CD4-positive, alpha-beta memory T cell (primary cell): ENCODE measurements around the gene PSMG3. TPM values are rescaled to one million over a fixed set of nuclear protein-coding genes. Genes with fewer than 3 reads are reported as not detected.
"Not testable (repeated sequence)": the region's sequence is repeated elsewhere in the genome, so short reads cannot be mapped to it uniquely, and the experiment has no call there.

ENCODE experiments used
- CTCF ChIA-PET: fragments of 350-600 bp; sonication (Branson Sonifier 250); formaldehyde crosslinking; loops from one replicate; lab custom pipeline; 2021; ENCODE audit warnings: inconsistent platforms; ENCODE audit not compliant: partially characterized antibody; lab: Charles Lee
- POLR2A ChIA-PET: fragments of 350-600 bp; sonication (Branson Sonifier 250); formaldehyde crosslinking; loops from one replicate; lab custom pipeline; 2021; ENCODE audit not compliant: partially characterized antibody; lab: Charles Lee
- DNase-seq, 5 donors: peaks; one replicate each; pipeline versions ENCODE4 v3.0.0 to v3.0.0-alpha.2; 2020 to 2022; ENCODE audit warnings: mixed read lengths in 1 of 5
- H3K27ac ChIP-seq: one replicate; pipeline ENCODE4 v1.7.0; 2013; ENCODE audit warnings: low read depth, low read length
- H3K27me3 ChIP-seq: 2 replicates; pipeline ENCODE4 v1.7.0; 2013; ENCODE audit warnings: mild to moderate bottlenecking, low read length, moderate library complexity; ENCODE audit not compliant: insufficient read depth
- H3K36me3 ChIP-seq: 2 replicates; pipeline ENCODE4 v1.7.0; 2013; ENCODE audit warnings: mild to moderate bottlenecking, low read length, moderate library complexity; ENCODE audit not compliant: insufficient read depth
- H3K4me1 ChIP-seq: 2 replicates; pipeline ENCODE4 v1.7.0; 2013; ENCODE audit warnings: mild to moderate bottlenecking, low read length, moderate library complexity; ENCODE audit not compliant: insufficient read depth
- H3K4me3 ChIP-seq, 2 donors: one replicate each; pipeline ENCODE4 v1.7.0; 2013; ENCODE audit warnings: low read length in 2 of 2, mild to moderate bottlenecking in 1 of 2
- H3K9me3 ChIP-seq, 2 donors: one replicate each; pipeline ENCODE4 v1.7.0; 2013; ENCODE audit warnings: low read length in 2 of 2, control low read depth in 1 of 2; ENCODE audit not compliant: control insufficient read depth in 1 of 2
- H3K27ac Mint-ChIP-seq, 7 donors: one replicate each; pipeline ENCODE4 v1.8.0; 2020 to 2021; ENCODE audit warnings: mixed read lengths in 7 of 7, mild to moderate bottlenecking in 6 of 7, inconsistent platforms in 3 of 7, moderate library complexity in 3 of 7
- H3K27me3 Mint-ChIP-seq, 2 donors: one replicate each; pipeline ENCODE4 v1.8.0; 2020 to 2021; ENCODE audit warnings: mixed read lengths in 2 of 2
- H3K36me3 Mint-ChIP-seq, 2 donors: one replicate each; pipeline ENCODE4 v1.8.0; 2020 to 2021; ENCODE audit warnings: mixed read lengths in 2 of 2, inconsistent platforms in 1 of 2, mild to moderate bottlenecking in 1 of 2
- H3K4me1 Mint-ChIP-seq, 4 donors: one replicate each; pipeline ENCODE4 v1.8.0; 2020 to 2021; ENCODE audit warnings: mixed read lengths in 4 of 4, mild to moderate bottlenecking in 1 of 4
- H3K4me3 Mint-ChIP-seq, 8 donors: one replicate each; pipeline ENCODE4 v1.8.0; 2020 to 2021; ENCODE audit warnings: mixed read lengths in 8 of 8, mild to moderate bottlenecking in 7 of 8, moderate library complexity in 6 of 8, inconsistent platforms in 3 of 8
- H3K9me3 Mint-ChIP-seq, 8 donors: one replicate each; pipeline ENCODE4 v1.8.0; 2020 to 2021; ENCODE audit warnings: mixed read lengths in 8 of 8, mild to moderate bottlenecking in 5 of 8, inconsistent platforms in 3 of 8, moderate library complexity in 1 of 8
- intact Hi-C: fragments of 100-400 bp; cut with micrococcal nuclease; formaldehyde crosslinking; loops from one replicate; pipeline ENCODE4 v1.15.1; 2023
- polyA plus RNA-seq, 2 donors: library from polyadenylated mRNA; unstranded; fragments of 300-500 nt; fragmentation: Illumina TruSeq; gene quantifications; one replicate each; pipeline ENCODE4 v1.2.3, GENCODE V29; 2021
- total RNA-seq, 2 experiments: library from RNA; stranded (reverse); gene quantifications; one replicate each; pipeline ENCODE4 v1.2.3, GENCODE V29; 2021

The PSMG3 gene
- total and polyA plus RNA-seq, 4 experiments from 2014 or later: 19.3 to 50.2 (median 30.9) TPM

- Mint-ChIP-seq H3K27me3 (peaks cover 2 to 5% of the 10 kb centered on the region in 2 donors), H3K36me3 (no peaks in the 10 kb centered on the region), H3K27ac (no peak overlapping the region), H3K4me3 (no peak overlapping the region), H3K4me1 (no peaks in the 10 kb centered on the region), H3K9me3 (peaks cover 0 to 15% (median 4%) of the 10 kb centered on the region in 8 donors)
- POLR2A ChIA-PET: no interaction called here
- peaks cover 4% of the 10 kb centered on the region for H3K27me3 ChIP-seq
- H3K9me3 ChIP-seq: no peaks in the 10 kb centered on the region
- H3K27ac ChIP-seq: no peak overlapping the region
- no peak overlapping the region for H3K4me3 ChIP-seq
- no peaks in the 10 kb centered on the region for H3K4me1 ChIP-seq
- CTCF ChIA-PET: no interaction called here
- no peak for DNase-seq
- intact Hi-C loops: no loop called here
- no peaks in the 10 kb centered on the region for H3K36me3 ChIP-seq
Observed at GRCh38 chr7:1523208-1523607, 46.6 kb downstream of the PSMG3 start.

DNA sequence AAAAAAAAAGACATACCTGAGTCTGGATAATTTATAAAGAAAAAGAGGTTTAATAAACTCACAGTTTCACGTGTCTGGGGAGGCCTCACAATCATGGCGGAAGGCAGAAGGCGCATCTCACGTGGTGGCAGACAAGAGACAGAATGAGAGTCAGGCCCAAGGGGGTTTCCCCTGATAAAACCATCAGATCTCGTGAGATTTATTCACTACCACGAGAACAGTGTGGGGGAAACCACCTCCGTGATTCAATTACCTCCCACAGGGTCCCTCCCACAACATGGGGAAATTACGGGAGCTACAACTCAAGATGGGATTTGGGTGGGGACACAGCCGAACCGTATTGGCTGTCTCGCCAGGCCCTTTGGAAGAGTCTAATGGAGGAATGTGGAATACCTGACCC, 48.4 kb downstream of the PSMG3 start:
- H3K27ac Mint-ChIP-seq: peak overlapping the region in 1 of 7 donors; percentile 41
- no peak overlapping the region for H3K4me3 ChIP-seq
- H3K27me3 ChIP-seq: peaks cover 2% of the 10 kb centered on the region
- no peaks in the 10 kb centered on the region for H3K36me3 Mint-ChIP-seq
- CTCF ChIA-PET: no interaction called here
- H3K4me1 Mint-ChIP-seq: no peaks in the 10 kb centered on the region
- intact Hi-C loops: no loop called here
- H3K27ac ChIP-seq: no peak overlapping the region
- peaks cover 0 to under 1% of the 10 kb centered on the region in 2 donors for H3K27me3 Mint-ChIP-seq
- peak in 1 of 5 donors; percentile 58 for DNase-seq
- POLR2A ChIA-PET: no interaction called here
- no peaks in the 10 kb centered on the region for H3K4me1 ChIP-seq
- H3K36me3 ChIP-seq: no peaks in the 10 kb centered on the region
- H3K4me3 Mint-ChIP-seq: no peak overlapping the region
- peaks cover 0 to 15% (median 4%) of the 10 kb centered on the region in 8 donors for H3K9me3 Mint-ChIP-seq
- H3K9me3 ChIP-seq: no peaks in the 10 kb centered on the region

DNA sequence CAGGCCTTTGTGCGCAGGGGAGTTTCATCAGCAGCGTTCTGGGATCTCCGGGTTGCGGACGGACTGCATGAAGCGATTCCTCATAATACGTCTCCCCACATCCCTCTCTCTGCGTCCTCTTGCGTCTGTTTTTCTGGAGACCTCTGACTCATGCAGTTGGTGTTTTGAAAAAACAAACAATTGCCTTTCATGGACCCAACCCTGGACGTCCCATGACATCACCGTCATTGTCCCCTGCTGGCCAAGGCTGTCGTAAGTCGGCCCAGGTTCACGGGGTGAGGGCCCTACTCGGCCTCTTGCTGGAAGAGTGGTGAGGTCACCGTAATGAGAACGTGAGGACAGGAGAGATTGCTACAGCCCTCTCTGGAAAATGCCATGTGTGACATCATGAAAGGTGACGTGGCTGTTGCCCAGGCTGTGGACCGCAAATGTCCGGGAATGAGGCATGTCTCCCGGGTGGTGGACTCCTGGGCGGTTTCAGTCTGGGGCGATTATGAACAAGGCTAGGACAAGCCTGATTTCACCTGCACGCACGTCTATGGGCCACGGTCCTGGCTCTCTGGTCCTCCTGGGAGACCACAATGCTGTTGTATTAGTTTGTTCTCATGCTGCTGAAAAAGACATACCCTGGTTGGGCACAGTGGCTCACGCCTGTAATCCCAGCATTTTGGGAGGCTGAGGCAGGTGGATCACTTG, 49.1 kb downstream of the PSMG3 start:
- Mint-ChIP-seq H3K4me3 (no peak overlapping the region), H3K9me3 (peaks cover 0 to 15% (median 4%) of the 10 kb centered on the region in 8 donors), H3K36me3 (no peaks in the 10 kb centered on the region), H3K27ac (no peak overlapping the region), H3K4me1 (no peaks in the 10 kb centered on the region), H3K27me3 (no peaks in the 10 kb centered on the region)
- no peaks in the 10 kb centered on the region for H3K4me1 ChIP-seq
- ChIA-PET POLR2A (no interaction called here), CTCF (no interaction called here)
- no peaks in the 10 kb centered on the region for H3K27me3 ChIP-seq
- no peak overlapping the region for H3K27ac ChIP-seq
- no peaks in the 10 kb centered on the region for H3K9me3 ChIP-seq
- peak in 1 of 5 donors; percentile 23 for DNase-seq
- intact Hi-C loops: no loop called here
- no peaks in the 10 kb centered on the region for H3K36me3 ChIP-seq
- no peak overlapping the region for H3K4me3 ChIP-seq

DNA sequence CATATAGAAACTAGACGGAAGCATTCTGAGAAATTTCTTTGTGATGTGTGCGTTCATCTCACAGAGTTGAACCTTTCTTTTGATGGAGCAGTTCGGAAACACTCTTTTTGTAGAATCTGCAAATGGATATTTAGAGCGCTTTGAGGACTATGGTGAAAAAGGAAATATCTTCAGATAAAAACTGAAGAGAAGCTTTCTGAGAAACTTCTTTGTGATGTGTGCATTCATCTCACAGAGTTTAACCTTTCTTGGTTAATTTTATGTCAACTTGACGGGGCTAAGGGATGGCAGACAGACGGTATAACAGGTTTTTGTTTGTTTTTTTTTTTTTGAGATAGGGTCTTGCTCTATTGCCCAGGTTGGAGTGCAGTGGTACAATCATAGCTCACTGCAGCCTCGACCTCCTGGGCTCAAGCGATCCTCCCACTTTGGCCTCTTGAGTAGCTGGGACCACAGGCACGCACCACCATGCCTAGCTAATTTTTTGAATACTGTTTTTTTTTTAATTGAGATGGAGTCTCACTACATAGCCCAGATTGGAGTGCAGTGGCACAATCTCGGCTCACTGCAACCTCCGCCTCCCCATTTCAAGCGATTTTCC, 50.4 kb downstream of the PSMG3 start:
- CTCF ChIA-PET: interaction anchor here (1.8 kb wide), 1 partner anchor 37 kb away, joined by 4 read pairs; the partner anchor contains the start of gene TMEM184A
- H3K36me3 ChIP-seq, H3K27ac ChIP-seq, H3K27ac Mint-ChIP-seq, H3K4me1 ChIP-seq, intact Hi-C loops, H3K4me3 ChIP-seq, H3K9me3 ChIP-seq, H3K27me3 ChIP-seq, H3K27me3 Mint-ChIP-seq, POLR2A ChIA-PET, H3K4me1 Mint-ChIP-seq, DNase-seq, H3K4me3 Mint-ChIP-seq, H3K36me3 Mint-ChIP-seq: not testable (repeated sequence)
- H3K9me3 Mint-ChIP-seq: peaks cover 0 to 15% (median 4%) of the 10 kb centered on the region in 8 donors

Other genes starting within 250 kb of the PSMG3 start
- 1 to 10 TPM; 2.6 to 3.3 TPM for gene MICALL2, start 110.6 kb downstream of the PSMG3 start, total RNA-seq
- under 1 TPM in 1 of 2 donors, not detected in 1; 0.44 TPM for gene MICALL2, start 110.6 kb downstream of the PSMG3 start, polyA plus RNA-seq
- 100 to 1,000 TPM; 135 to 137 TPM for gene INTS1, start 65.6 kb downstream of the PSMG3 start, total RNA-seq
- gene INTS1, start 65.6 kb downstream of the PSMG3 start, polyA plus RNA-seq: 10 to 100 TPM in 1 of 2 donors, 1 to 10 TPM in 1; 6.0 to 29.2 TPM
- 10 to 100 TPM; 50.1 to 50.3 TPM for gene MAFK, start 39.3 kb downstream of the PSMG3 start, total RNA-seq
- 1 to 10 TPM in 1 of 2 donors, under 1 TPM in 1; 0.32 to 1.0 TPM for gene MAFK, start 39.3 kb downstream of the PSMG3 start, polyA plus RNA-seq
- gene TMEM184A, start 13.8 kb downstream of the PSMG3 start, total RNA-seq: not detected
- gene TMEM184A, start 13.8 kb downstream of the PSMG3 start, polyA plus RNA-seq: not detected
- gene ELFN1, start 100.2 kb upstream of the PSMG3 start, total RNA-seq: under 1 TPM in 1 of 2 experiments, not detected in 1; 0.12 TPM
- not detected for gene ELFN1, start 100.2 kb upstream of the PSMG3 start, polyA plus RNA-seq